DOHH2 (cell line): ENCODE data around the gene MVB12B.
"Not testable (repeated sequence)": the region's sequence is repeated elsewhere in the genome, so short reads cannot be mapped to it uniquely, and the experiment has no call there.

Experiments used
- H3F3A ChIP-seq: fragments of 200-600 bp; sonication (generic), shearing (Covaris generic); 2 replicates; pipeline ENCODE4 v1.6.0; 2016; ENCODE audit warnings: antibody characterized with exemption, mild to moderate bottlenecking; ENCODE audit not compliant: control insufficient read depth, insufficient read depth
- H3K27ac ChIP-seq: fragments of 200-600 bp; sonication (generic); 2 replicates; pipeline ENCODE4 v1.5.1; 2014; ENCODE audit warnings: low read depth, mild to moderate bottlenecking, low read length, moderate library complexity
- H3K27me3 ChIP-seq: fragments of 200-600 bp; sonication (generic); 2 replicates; pipeline ENCODE4 v1.6.1; 2014; ENCODE audit warnings: mild to moderate bottlenecking, low read length, mixed read lengths; ENCODE audit not compliant: control insufficient read depth
- H3K36me3 ChIP-seq: fragments of 200-600 bp; sonication (generic); 2 replicates; pipeline ENCODE4 v1.6.1; 2014; ENCODE audit warnings: mild to moderate bottlenecking, low read length, moderate library complexity, mixed read lengths; ENCODE audit not compliant: control insufficient read depth
- H3K4me1 ChIP-seq: fragments of 200-600 bp; sonication (generic); 2 replicates; pipeline ENCODE4 v1.6.1; 2014; ENCODE audit warnings: mild to moderate bottlenecking, low read length, mixed read lengths; ENCODE audit not compliant: control insufficient read depth
- H3K4me2 ChIP-seq: fragments of 200-600 bp; sonication (generic); 2 replicates; pipeline ENCODE4 v1.6.0; 2014; ENCODE audit warnings: mild to moderate bottlenecking, low read length, moderate library complexity
- H3K4me3 ChIP-seq: fragments of 200-600 bp; sonication (generic); 2 replicates; pipeline ENCODE4 v1.5.1; 2014; ENCODE audit warnings: mild to moderate bottlenecking, low read length, mixed read lengths
- H3K79me2 ChIP-seq: fragments of 200-600 bp; sonication (generic); 2 replicates; pipeline ENCODE4 v1.6.1; 2014; ENCODE audit warnings: mild to moderate bottlenecking, low read length, mixed read lengths; ENCODE audit not compliant: control insufficient read depth
- H3K9me2 ChIP-seq: fragments of 200-600 bp; sonication (generic); replicated peaks from 2 replicates; pipeline ENCODE4 v1.6.1; 2014; ENCODE audit warnings: mild to moderate bottlenecking, low read length, mixed read lengths; ENCODE audit not compliant: control insufficient read depth
- H3K9me3 ChIP-seq: fragments of 200-600 bp; sonication (generic); 2 replicates; pipeline ENCODE4 v1.6.1; 2014; ENCODE audit warnings: antibody characterized with exemption, low read length, mixed read lengths; ENCODE audit not compliant: control insufficient read depth, insufficient read depth
- H4K20me1 ChIP-seq: fragments of 200-600 bp; sonication (generic); 2 replicates; pipeline ENCODE4 v1.6.0; 2014; ENCODE audit warnings: low read depth, mild to moderate bottlenecking, antibody characterized with exemption, low read length, moderate library complexity; ENCODE audit not compliant: control insufficient read depth, insufficient read depth
- TF ChIP-seq, protein P1 (sequence below): fragments of 200-600 bp; sonication (generic); IDR thresholded peaks from one replicate; pipeline ENCODE4 v1.5.1; 2014; ENCODE audit warnings: antibody characterized with exemption, mild to moderate bottlenecking, low read depth, low read length; ENCODE audit not compliant: poor library complexity, severe bottlenecking

Gene MVB12B

DNA sequence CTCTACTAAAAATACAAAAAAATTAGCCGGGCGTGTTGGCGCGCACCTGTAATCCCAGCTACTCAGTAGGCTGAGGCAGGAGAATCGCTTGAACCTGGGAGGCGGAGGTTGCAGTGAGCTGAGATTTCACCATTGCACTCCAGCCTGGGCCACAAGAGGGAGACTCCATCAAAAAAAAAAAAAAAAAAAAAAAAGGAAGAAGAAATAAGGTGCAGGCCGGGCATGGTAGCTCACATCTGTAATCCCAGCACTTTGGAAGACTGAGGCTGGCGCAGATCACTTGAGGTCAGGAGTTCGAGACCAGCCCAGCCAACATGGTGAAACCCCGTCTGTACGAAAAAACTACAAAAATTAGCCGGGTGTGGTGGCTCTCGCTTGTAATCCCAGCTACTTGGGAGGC, 228.8 kb downstream of the MVB12B start:
- H3K27ac ChIP-seq, H3K9me2 ChIP-seq, H3K79me2 ChIP-seq, H4K20me1 ChIP-seq, H3K9me3 ChIP-seq, H3F3A ChIP-seq, H3K4me2 ChIP-seq, H3K4me3 ChIP-seq, H3K36me3 ChIP-seq: not testable (repeated sequence)
- Histone ChIP-seq H3K27me3 (peaks cover 20% of the 10 kb centered on the region), H3K4me1 (peaks cover 12% of the 10 kb centered on the region)
- TF ChIP-seq, protein P1, sequence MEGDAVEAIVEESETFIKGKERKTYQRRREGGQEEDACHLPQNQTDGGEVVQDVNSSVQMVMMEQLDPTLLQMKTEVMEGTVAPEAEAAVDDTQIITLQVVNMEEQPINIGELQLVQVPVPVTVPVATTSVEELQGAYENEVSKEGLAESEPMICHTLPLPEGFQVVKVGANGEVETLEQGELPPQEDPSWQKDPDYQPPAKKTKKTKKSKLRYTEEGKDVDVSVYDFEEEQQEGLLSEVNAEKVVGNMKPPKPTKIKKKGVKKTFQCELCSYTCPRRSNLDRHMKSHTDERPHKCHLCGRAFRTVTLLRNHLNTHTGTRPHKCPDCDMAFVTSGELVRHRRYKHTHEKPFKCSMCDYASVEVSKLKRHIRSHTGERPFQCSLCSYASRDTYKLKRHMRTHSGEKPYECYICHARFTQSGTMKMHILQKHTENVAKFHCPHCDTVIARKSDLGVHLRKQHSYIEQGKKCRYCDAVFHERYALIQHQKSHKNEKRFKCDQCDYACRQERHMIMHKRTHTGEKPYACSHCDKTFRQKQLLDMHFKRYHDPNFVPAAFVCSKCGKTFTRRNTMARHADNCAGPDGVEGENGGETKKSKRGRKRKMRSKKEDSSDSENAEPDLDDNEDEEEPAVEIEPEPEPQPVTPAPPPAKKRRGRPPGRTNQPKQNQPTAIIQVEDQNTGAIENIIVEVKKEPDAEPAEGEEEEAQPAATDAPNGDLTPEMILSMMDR, result peak; percentile 21
